Activated B cell treated with CpG ODN at 0.5 μM for 24 hours (primary cell): ENCODE results near the gene IQSEC1. TPM values are rescaled to one million over a fixed set of nuclear protein-coding genes. Genes with fewer than 3 reads are reported as not detected.

Source experiments
- ATAC-seq: fragments of 200-7000 bp; cut with Tn5 transposase; one replicate; pipeline ENCODE4 v1.10.0; 2021; ENCODE audit warnings: low read depth, mild to moderate bottlenecking, moderate library complexity
- CTCF ChIA-PET: fragments of 350-600 bp; sonication (Branson Sonifier 250); formaldehyde crosslinking; loops from one replicate; lab custom pipeline; 2021; ENCODE audit warnings: antibody characterized with exemption; lab: Charles Lee
- POLR2A ChIA-PET: fragments of 350-600 bp; sonication (Branson Sonifier 250); formaldehyde crosslinking; loops from one replicate; lab custom pipeline; 2021; ENCODE audit warnings: antibody characterized with exemption; lab: Charles Lee
- DNase-seq: peaks from one replicate; pipeline ENCODE4 v3.0.0; 2022
- H3K27ac Mint-ChIP-seq: one replicate; pipeline ENCODE4 v1.8.0; 2020; ENCODE audit warnings: mixed read lengths
- H3K27me3 Mint-ChIP-seq: one replicate; pipeline ENCODE4 v1.8.0; 2021; ENCODE audit warnings: mixed read lengths
- H3K36me3 Mint-ChIP-seq: one replicate; pipeline ENCODE4 v1.8.0; 2021; ENCODE audit warnings: low read depth, mixed read lengths
- H3K4me1 Mint-ChIP-seq: one replicate; pipeline ENCODE4 v1.8.0; 2021; ENCODE audit warnings: mixed read lengths
- H3K4me3 Mint-ChIP-seq: one replicate; pipeline ENCODE4 v1.8.0; 2020; ENCODE audit warnings: mild to moderate bottlenecking, mixed read lengths
- H3K9me3 Mint-ChIP-seq: one replicate; pipeline ENCODE4 v1.8.0; 2020; ENCODE audit warnings: mixed read lengths
- intact Hi-C: fragments of 100-400 bp; cut with micrococcal nuclease; formaldehyde crosslinking; loops from one replicate; pipeline ENCODE4 v1.15.1; 2024
- total RNA-seq: library from RNA; stranded (reverse); gene quantifications from 2 replicates; pipeline ENCODE4 v1.2.3, GENCODE V29; 2022
- TF ChIP-seq, protein P1 (sequence below): fragments of 200-600 bp; IDR thresholded peaks from one replicate; pipeline ENCODE4 v1.8.0; 2022; ENCODE audit warnings: antibody characterized with exemption, mild to moderate bottlenecking

IQSEC1 gene
- total RNA-seq, 1 donor from 2014 or later, result 296 TPM

- CTCF ChIA-PET, result interaction anchor here (0.8 to 2.5 kb wide), 3 partner anchors 31 to 490 kb away, joined by 3 to 9 read pairs (median 4); no protein-coding TSS in a partner anchor
- POLR2A ChIA-PET, result interaction anchor here (1.4 kb wide), 1 partner anchor 38 kb away, joined by 4 read pairs; no protein-coding TSS in a partner anchor
- no peak overlapping the region for H3K4me3 Mint-ChIP-seq
- ATAC-seq (no peak), DNase-seq (no peak)
- TF ChIP-seq, protein P1, sequence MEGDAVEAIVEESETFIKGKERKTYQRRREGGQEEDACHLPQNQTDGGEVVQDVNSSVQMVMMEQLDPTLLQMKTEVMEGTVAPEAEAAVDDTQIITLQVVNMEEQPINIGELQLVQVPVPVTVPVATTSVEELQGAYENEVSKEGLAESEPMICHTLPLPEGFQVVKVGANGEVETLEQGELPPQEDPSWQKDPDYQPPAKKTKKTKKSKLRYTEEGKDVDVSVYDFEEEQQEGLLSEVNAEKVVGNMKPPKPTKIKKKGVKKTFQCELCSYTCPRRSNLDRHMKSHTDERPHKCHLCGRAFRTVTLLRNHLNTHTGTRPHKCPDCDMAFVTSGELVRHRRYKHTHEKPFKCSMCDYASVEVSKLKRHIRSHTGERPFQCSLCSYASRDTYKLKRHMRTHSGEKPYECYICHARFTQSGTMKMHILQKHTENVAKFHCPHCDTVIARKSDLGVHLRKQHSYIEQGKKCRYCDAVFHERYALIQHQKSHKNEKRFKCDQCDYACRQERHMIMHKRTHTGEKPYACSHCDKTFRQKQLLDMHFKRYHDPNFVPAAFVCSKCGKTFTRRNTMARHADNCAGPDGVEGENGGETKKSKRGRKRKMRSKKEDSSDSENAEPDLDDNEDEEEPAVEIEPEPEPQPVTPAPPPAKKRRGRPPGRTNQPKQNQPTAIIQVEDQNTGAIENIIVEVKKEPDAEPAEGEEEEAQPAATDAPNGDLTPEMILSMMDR, result no peak
- H3K9me3 Mint-ChIP-seq, result no peaks in the 10 kb centered on the region
- H3K27me3 Mint-ChIP-seq, result no peaks in the 10 kb centered on the region
- H3K4me1 Mint-ChIP-seq, result peaks cover 99% of the 10 kb centered on the region
- intact Hi-C loops, result no loop called here
- H3K27ac Mint-ChIP-seq, result peak overlapping the region; percentile 61
- peaks cover 73% of the 10 kb centered on the region for H3K36me3 Mint-ChIP-seq
Observed at GRCh38 chr3:12961697-12962036, 111.6 kb downstream of the IQSEC1 start.

DNA sequence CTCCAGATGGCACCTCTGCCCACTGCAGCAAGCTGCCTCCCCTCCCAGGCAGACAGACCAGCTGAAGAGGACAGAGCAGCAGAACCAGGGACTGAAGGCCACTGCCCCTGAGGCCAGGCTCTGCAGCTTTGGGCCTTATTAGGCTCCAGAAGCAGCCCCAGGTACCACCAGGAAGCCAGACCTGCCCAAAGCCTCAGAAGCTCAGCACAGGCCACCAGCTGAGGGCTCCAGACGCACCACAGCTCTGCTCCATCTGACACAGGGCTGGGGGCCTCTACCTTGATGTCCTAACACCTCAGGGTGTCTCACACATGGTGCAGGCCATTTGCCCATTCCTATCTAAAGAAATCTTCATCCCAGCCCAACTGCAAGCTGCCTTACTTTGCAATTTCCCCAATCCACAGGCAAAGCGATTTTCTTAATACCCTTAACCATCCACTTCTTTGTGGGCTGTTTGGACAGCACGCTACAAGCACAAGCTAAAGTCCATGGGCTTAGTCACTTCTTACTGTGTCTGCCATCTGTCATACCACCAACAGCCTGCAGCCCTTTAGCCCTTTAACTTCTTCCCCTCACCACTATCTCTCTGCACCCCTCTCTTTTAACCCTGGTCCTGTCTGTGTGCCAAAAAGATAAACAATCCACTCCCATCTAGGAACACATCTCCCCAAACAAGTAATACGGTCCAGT lies 112.1 kb downstream of the IQSEC1 start:
- DNase-seq, result no peak
- ChIA-PET POLR2A (interaction anchor here (0.9 to 2.0 kb wide), 6 partner anchors 11 to 111 kb away, joined by 3 to 11 read pairs (median 6); no protein-coding TSS in a partner anchor), CTCF (interaction anchor here (0.8 to 2.5 kb wide), 6 partner anchors 22 to 491 kb away, joined by 3 to 9 read pairs (median 4); no protein-coding TSS in a partner anchor)
- H3K36me3 Mint-ChIP-seq, result peaks cover 73% of the 10 kb centered on the region
- no peaks in the 10 kb centered on the region for H3K9me3 Mint-ChIP-seq
- no peaks in the 10 kb centered on the region for H3K27me3 Mint-ChIP-seq
- intact Hi-C loops, result no loop called here
- no peak for ATAC-seq
- peaks cover 99% of the 10 kb centered on the region for H3K4me1 Mint-ChIP-seq
- TF ChIP-seq, protein P1, result no peak
- peak overlapping the region; percentile 67 for H3K27ac Mint-ChIP-seq
- H3K4me3 Mint-ChIP-seq, result peak overlapping the region; percentile 70

DNA sequence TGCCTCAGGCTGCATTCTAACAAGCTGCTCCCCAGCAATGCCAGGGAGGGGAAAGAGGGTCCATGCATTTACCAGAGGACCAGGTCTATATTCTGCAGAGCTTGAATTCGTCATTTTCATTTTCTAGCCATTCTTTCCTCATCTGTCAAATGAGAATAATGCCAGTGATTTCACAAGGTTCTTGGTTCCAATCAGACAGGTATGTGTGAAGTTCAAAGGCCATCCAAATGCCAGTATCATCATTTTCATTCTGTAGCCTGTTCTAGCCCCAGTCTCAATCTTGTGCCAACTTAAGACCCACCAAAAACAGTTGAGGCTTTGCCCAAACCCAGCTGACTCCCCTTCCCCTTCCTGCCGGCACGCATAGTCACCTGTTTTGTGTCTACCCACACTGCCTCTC lies 112.7 kb downstream of the IQSEC1 start:
- Mint-ChIP-seq H3K9me3 (no peaks in the 10 kb centered on the region), H3K36me3 (peaks cover 72% of the 10 kb centered on the region), H3K4me1 (peaks cover 99% of the 10 kb centered on the region), H3K27ac (peak overlapping the region; percentile 79), H3K27me3 (no peaks in the 10 kb centered on the region), H3K4me3 (peak overlapping the region; percentile 70)
- DNase-seq, result no peak
- TF ChIP-seq, protein P1, result no peak
- CTCF ChIA-PET, result interaction anchor here (1.0 to 2.5 kb wide), 6 partner anchors 21 to 492 kb away, joined by 3 to 9 read pairs (median 4); no protein-coding TSS in a partner anchor
- no peak for ATAC-seq
- intact Hi-C loops, result no loop called here
- POLR2A ChIA-PET, result interaction anchor here (0.9 to 2.0 kb wide), 9 partner anchors 12 to 112 kb away, joined by 3 to 11 read pairs (median 5); no protein-coding TSS in a partner anchor

DNA sequence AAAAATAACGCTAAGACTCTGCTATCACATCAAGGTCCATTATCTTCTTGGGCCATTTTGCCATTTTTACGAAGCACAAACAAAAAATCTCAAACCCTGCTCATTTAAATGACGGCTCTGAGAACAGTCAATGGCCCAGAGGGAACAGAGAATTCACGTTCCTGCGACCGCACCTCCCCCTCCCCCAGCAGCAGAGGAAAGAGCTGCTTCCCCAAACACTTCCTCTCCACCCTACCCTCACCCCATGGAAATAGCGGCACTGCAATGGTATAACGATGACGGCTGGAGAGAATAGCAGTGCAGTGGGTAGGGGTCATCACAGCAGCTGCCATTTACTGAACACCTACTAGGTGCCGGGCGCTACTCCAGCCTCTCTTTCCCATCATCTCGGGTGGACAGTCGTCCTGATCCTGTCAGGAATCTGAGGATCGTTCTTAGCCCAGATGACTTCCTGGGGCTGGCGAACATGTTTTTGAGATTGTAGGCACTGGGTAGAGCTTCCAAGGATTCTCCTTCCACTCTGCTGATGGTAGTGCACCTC lies 113.3 kb downstream of the IQSEC1 start:
- H3K27ac Mint-ChIP-seq, result peak overlapping the region; percentile 79
- no peaks in the 10 kb centered on the region for H3K9me3 Mint-ChIP-seq
- POLR2A ChIA-PET, result interaction anchor here (0.6 to 2.0 kb wide), 11 partner anchors 8 to 318 kb away, joined by 3 to 8 read pairs (median 4); no protein-coding TSS in a partner anchor
- peaks cover 99% of the 10 kb centered on the region for H3K4me1 Mint-ChIP-seq
- H3K27me3 Mint-ChIP-seq, result no peaks in the 10 kb centered on the region
- ATAC-seq (peak; percentile 43), DNase-seq (peak; percentile 36)
- H3K4me3 Mint-ChIP-seq, result peak overlapping the region; percentile 70
- intact Hi-C loops, result loop anchor here (5.0 kb wide), 1 partner anchor 38 kb away; no protein-coding TSS in a partner anchor
- CTCF ChIA-PET, result interaction anchor here (1.0 to 2.5 kb wide), 5 partner anchors 21 to 87 kb away, joined by 3 to 9 read pairs (median 5); no protein-coding TSS in a partner anchor
- peaks cover 72% of the 10 kb centered on the region for H3K36me3 Mint-ChIP-seq
- TF ChIP-seq, protein P1, result no peak
